Right lobe of liver (tissue), 6 donors: ENCODE data around the gene SNW1. TPM values are rescaled to one million over a fixed set of nuclear protein-coding genes. Genes with fewer than 3 reads are reported as not detected.
A peak's percentile ranks its signal among the peaks of the same experiment; 100 is the strongest.

ENCODE experiments used
- ATAC-seq, 4 donors: fragments of 200-7000 bp; cut with Tn5 transposase; one replicate each; pipeline ENCODE4 v1.9.1; 2020; ENCODE audit warnings: mild to moderate bottlenecking in 4 of 4, moderate library complexity in 4 of 4
- DNase-seq, 3 donors: peaks; one replicate each; pipeline ENCODE4 v3.0.0-alpha.2; 2020
- H3K27ac ChIP-seq, 3 donors: fragments of 200-600 bp; one replicate each; pipeline ENCODE4 v1.8.0; 2022
- H3K27me3 ChIP-seq, 2 donors: fragments of 200-600 bp; one replicate each; pipeline ENCODE4 v1.8.0; 2022
- H3K36me3 ChIP-seq, 4 donors: fragments of 200-600 bp; sonication (generic) in 1 of 4; one replicate each; pipeline versions ENCODE4 v1.5.1 to v1.8.0; 2017 to 2022; ENCODE audit warnings: control low read depth in 1 of 4
- H3K4me1 ChIP-seq, 4 donors: fragments of 200-600 bp; sonication (generic) in 1 of 4; one replicate each; pipeline versions ENCODE4 v1.5.1 to v1.8.0; 2017 to 2022; ENCODE audit warnings: control low read depth in 1 of 4
- H3K4me3 ChIP-seq, 3 donors: fragments of 200-600 bp; one replicate each; pipeline ENCODE4 v1.8.0; 2022
- H3K9me3 ChIP-seq, 4 donors: fragments of 200-600 bp; sonication (generic) in 1 of 4; one replicate each; pipeline versions ENCODE4 v1.5.1 to v1.8.0; 2017 to 2022; ENCODE audit warnings: control low read depth in 1 of 4
- CTCF ChIP-seq, 4 donors: fragments of 200-600 bp in 3 of 4; fragments of 450-650 bp in 1 of 4; IDR thresholded peaks; one replicate each; pipeline versions ENCODE4 v1.5.1 to v1.8.0; 2016 to 2022; ENCODE audit warnings: antibody characterized with exemption in 4 of 4, mild to moderate bottlenecking in 2 of 4
- POLR2A ChIP-seq: fragments of 450-650 bp; IDR thresholded peaks from one replicate; pipeline ENCODE4 v1.6.1; 2017; ENCODE audit warnings: antibody characterized with exemption, mild to moderate bottlenecking
- WGBS: methylation state at CpG from one replicate; pipeline ENCODE4 v1.1.6; 2018; ENCODE audit warnings: low coverage, low lambda C conversion rate; ENCODE audit not compliant: insufficient coverage; ENCODE audit errors: missing lambda C conversion rate; 5-methylcytosine and 5-hydroxymethylcytosine counted together
- intact Hi-C, 2 donors: fragments of 100-400 bp; cut with DNase I; formaldehyde crosslinking; loops; one replicate each; pipeline versions ENCODE4 v1.11.2 to v1.14.1; 2022
- total RNA-seq, 6 experiments: library from RNA; depleted of rRNA in 2 of 6; stranded (reverse); fragments of >200 nt in 2 of 6; fragmentation: NEBNext Ultra II Directional in 3 of 6; extraction: Animal tissue kit (Norgen Biotek cat#: 25700) in 3 of 6; gene quantifications; one replicate each; pipeline versions ENCODE4 v1.1.0 to v1.2.4, GENCODE V29; 2016 to 2023
- donor health status: DM: no; HTN: yes; CAD: no.
- donor health status: DM: no; HTN: no; CAD: no.
- donor health status: DM: no; HTN: no; CAD: no.
- donor health status: DM: no; HTN: yes; CAD: no.
- donor health status: DM: no; HTN: yes; CAD: no.

The SNW1 gene
- total RNA-seq, 6 experiments from 2014 or later, result 16.2 to 27.9 (median 22.1) TPM

GRCh38 chr14:77714926-77715325, 46.0 kb downstream of the SNW1 start:
- intact Hi-C loops, result no loop called here
- peaks cover 5 to 90% (median 37%) of the 10 kb centered on the region in 4 donors for H3K36me3 ChIP-seq
- peaks cover 0 to 7% (median 2%) of the 10 kb centered on the region in 4 donors for H3K4me1 ChIP-seq
- H3K4me3 ChIP-seq, result no peak overlapping the region
- ATAC-seq, result no peak
- H3K27ac ChIP-seq, result no peak overlapping the region
- TF ChIP-seq CTCF (IDR thresholded peaks at IDR 0.05), result no peak
- no peak for TF ChIP-seq POLR2A
- H3K27me3 ChIP-seq, result no peaks in the 10 kb centered on the region
- DNase-seq, result no peak
- WGBS, result 86% methylated on average over 6 of the region's 6 CpGs
- no peaks in the 10 kb centered on the region for H3K9me3 ChIP-seq

- Histone ChIP-seq H3K27ac (no peak overlapping the region), H3K9me3 (no peaks in the 10 kb centered on the region), H3K4me3 (no peak overlapping the region), H3K36me3 (peaks cover 2 to 46% (median 15%) of the 10 kb centered on the region in 4 donors), H3K4me1 (peaks cover 0 to 29% (median 13%) of the 10 kb centered on the region in 4 donors), H3K27me3 (no peaks in the 10 kb centered on the region)
- no peak for TF ChIP-seq POLR2A
- TF ChIP-seq CTCF (IDR thresholded peaks at IDR 0.05), result no peak
- ATAC-seq (peak in 1 of 4 donors; percentile 41), DNase-seq (no peak)
- intact Hi-C loops, result no loop called here
- WGBS, result 41% methylated on average over 2 of the region's 2 CpGs
Measured at GRCh38 chr14:77710364-77710763, 50.6 kb downstream of the SNW1 start.

- no peak overlapping the region for H3K4me3 ChIP-seq
- no peaks in the 10 kb centered on the region for H3K9me3 ChIP-seq
- H3K4me1 ChIP-seq, result peaks cover 0 to 29% (median 13%) of the 10 kb centered on the region in 4 donors
- WGBS, result 51% methylated on average over 3 of the region's 3 CpGs
- TF ChIP-seq CTCF (IDR thresholded peaks at IDR 0.05) (no peak), POLR2A (no peak)
- no peak for DNase-seq
- intact Hi-C loops, result no loop called here
- H3K27ac ChIP-seq, result no peak overlapping the region
- H3K36me3 ChIP-seq, result peaks cover 2 to 40% (median 13%) of the 10 kb centered on the region in 4 donors
- H3K27me3 ChIP-seq, result no peaks in the 10 kb centered on the region
- ATAC-seq, result no peak
Measured at GRCh38 chr14:77709412-77709811, 51.5 kb downstream of the SNW1 start.

- Histone ChIP-seq H3K4me1 (peaks cover 0 to 29% (median 13%) of the 10 kb centered on the region in 4 donors), H3K4me3 (peak overlapping the region; percentile 81 to 94 (median 89)), H3K9me3 (no peaks in the 10 kb centered on the region), H3K27me3 (no peaks in the 10 kb centered on the region), H3K27ac (no peak overlapping the region), H3K36me3 (peaks cover 2 to 40% (median 11%) of the 10 kb centered on the region in 4 donors)
- TF ChIP-seq CTCF (IDR thresholded peaks at IDR 0.05), result no peak
- TF ChIP-seq POLR2A, result no peak
- DNase-seq (no peak), ATAC-seq (no peak)
- 12% methylated on average over 7 of the region's 7 CpGs for WGBS
- intact Hi-C loops, result no loop called here
Measured at GRCh38 chr14:77708749-77709148, 52.2 kb downstream of the SNW1 start.
